HG02970 (cell line): ENCODE measurements around the gene SLC12A8.

ENCODE experiments used
- ATAC-seq: cut with Tn5 transposase; IDR thresholded peaks from one replicate; pipeline ENCODE4 v1.9.1; 2021; ENCODE audit warnings: mild to moderate bottlenecking, moderate library complexity, moderate number of reproducible peaks; ENCODE audit not compliant: unreplicated experiment, low FRiP score

SLC12A8 gene, protein sequence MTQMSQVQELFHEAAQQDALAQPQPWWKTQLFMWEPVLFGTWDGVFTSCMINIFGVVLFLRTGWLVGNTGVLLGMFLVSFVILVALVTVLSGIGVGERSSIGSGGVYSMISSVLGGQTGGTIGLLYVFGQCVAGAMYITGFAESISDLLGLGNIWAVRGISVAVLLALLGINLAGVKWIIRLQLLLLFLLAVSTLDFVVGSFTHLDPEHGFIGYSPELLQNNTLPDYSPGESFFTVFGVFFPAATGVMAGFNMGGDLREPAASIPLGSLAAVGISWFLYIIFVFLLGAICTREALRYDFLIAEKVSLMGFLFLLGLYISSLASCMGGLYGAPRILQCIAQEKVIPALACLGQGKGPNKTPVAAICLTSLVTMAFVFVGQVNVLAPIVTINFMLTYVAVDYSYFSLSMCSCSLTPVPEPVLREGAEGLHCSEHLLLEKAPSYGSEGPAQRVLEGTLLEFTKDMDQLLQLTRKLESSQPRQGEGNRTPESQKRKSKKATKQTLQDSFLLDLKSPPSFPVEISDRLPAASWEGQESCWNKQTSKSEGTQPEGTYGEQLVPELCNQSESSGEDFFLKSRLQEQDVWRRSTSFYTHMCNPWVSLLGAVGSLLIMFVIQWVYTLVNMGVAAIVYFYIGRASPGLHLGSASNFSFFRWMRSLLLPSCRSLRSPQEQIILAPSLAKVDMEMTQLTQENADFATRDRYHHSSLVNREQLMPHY

DNA sequence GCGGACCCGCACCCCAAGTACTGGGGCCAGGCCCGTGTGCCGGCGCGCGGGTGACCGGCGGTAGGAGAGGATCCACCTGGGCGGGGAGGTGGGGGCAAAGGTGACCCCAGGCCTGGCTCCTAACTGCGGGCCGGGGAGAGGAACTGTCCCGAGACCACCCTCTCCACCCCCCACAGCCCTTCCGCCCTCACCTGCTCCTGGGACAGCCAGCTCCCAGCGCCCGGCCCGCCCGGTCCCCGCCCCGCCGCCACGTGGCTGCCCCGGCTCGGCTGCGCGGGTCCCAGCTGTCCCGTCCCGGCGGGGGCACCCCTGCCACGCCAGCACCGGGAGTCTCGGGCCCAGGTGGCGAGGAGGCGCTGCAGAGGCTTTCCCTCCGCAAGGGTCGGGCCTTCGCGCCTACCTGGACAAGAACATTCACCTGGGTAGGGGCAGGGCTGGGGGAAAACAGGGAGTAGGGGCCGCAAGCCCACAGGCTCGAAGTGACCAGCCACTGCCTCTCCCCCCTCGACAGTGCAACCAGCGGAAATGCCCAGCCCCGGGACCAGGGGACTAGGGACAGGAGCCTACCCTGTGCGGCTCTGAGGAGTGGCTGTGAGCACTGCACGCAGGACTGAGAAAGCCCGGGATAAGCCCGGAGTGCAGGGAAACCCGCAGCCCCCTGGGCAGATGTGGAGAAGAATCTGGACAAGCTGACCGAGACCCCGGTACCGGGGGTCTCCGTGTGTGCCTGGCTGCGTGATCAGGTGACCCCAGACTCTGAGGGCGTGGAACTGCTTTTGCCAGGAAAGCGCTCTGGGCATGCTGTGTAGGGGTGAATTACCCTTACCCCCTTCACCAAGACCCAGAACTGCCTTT lies at the start of gene SLC12A8:
SLC12A8 (minus strand) TSS at position 240 of the 855 bp plus-strand sequence. CDS start 1,399 bp downstream, outside the sequence.
- no peak for ATAC-seq

DNA sequence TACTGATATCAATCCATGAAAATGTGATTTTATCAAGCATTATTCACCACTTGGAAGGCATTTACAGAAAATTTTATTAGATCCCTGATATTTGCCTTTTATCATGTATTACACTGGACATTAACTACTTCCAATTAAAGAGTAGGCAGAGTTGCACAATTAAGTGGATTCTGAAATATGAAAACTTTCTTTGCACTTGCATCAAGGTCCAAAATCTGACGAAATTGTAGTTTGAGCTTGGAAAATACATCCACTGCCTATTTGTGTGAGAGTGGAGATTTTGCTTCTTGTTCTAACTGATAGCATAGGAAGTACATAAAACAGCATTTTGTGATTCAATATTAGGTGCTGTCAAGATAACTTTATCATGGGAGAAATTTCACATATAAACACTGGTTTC lies 49.6 kb upstream of the SLC12A8 start:
- no peak for ATAC-seq

DNA sequence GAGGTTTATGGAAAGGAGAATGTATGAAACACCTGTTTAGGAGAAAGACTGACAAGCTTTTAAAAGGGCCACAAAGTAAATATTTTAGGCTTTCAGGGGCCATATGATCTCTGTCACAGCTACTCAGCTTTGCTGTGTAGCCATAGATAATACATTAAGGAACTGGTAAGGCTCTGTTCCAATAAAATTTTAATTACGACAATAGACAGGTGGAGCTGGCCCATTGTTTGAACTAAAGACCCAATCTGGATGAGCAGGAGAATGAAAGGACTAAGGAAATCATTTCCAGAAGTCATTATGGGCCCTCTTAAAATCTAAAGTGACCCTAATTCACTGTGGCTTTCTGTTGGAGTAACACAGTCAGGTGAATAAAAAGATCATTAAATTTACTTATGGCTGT lies 48.5 kb upstream of the SLC12A8 start:
- ATAC-seq = no peak

DNA sequence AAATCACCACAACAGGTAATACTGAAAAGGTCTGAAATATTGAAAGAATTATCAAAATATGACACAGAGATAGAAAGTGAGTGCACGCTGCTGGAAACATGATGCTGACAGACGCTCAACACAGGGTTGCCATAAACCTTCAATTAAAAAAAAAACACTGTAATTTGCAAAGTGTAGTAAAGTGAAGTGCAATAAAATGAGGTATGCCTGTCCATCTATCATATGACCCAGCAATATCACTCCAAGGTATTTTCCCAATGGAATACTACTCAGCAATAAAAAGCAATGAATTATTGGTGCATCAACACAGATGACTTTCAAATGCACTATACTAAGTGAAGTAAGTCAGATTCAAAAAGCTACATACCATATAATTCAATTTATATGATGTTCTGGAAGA lies 47.6 kb upstream of the SLC12A8 start:
- ATAC-seq = no peak

DNA sequence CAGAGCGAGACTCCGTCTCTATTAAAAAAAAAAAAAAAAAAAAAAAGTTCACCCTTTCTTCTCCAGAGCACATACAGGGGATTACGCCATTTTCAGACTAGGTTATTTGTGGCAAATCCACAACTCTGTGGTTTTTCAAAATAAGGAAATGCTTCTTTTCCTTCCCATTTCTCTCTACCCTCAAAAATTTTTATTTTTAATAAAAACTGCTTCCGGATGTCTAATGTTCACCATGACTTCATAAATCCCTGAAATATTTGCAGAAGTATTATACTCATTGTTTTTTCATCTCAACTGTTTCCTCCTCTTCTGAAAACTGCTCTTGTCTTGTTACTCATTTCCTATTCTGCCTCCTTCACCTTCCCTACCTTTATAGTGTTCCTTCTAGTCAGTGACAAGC lies 45.0 kb upstream of the SLC12A8 start:
- ATAC-seq = no peak

DNA sequence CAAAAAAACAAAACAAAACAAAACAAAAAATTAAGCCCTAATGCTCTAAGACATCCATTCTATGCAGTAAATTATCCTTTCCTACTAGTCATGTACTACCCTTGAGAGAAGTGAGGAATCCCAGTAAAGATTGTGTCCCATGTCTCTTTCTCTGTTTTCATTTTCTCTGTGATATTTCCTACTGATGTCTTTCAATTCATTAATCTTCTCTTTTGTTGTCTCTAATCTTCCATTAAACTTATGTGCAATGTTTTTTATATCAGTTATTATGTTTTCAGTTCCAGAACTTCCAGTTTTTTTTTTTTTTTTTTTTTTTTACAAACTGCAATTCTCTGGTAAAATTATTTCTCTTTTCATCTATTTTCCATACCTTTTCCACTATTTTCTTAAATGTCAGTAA lies 44.1 kb upstream of the SLC12A8 start:
- no peak for ATAC-seq

DNA sequence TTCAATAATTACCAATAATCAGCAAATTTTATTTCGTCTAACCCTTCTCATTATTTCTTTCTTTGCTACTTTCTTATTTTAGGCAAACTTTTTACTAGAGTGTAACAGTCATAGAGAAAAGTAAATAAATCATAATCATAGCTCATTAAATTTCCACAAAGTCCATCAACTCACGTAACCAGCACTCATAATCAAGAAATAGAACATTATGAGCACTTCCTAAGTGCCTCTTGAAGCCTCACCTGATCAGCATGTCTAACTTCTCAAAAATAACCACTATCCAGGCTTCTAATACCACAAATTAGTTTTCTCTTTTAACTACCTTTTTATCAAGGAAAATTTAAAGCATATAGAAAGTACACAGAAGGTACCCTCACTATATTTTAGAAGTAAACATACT lies 38.4 kb upstream of the SLC12A8 start:
- ATAC-seq = no peak

DNA sequence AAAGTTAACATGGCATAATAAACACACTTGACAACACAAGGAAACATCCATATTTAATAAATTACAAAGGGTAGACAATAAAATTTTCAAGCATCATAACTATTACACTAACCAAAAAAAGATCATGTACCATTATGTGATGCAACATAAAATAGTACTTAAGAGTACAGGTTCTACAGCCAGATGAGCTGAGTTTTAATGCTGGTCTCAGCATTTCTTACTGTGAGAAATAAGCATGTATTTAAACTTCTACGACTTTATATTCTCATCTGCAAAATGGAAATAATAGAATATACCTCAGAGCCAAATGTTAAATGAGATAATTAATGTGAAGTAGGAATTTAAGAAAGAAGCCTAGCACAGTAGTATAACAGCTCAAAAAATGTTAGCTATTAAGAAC lies 33.7 kb upstream of the SLC12A8 start:
- ATAC-seq = no peak

DNA sequence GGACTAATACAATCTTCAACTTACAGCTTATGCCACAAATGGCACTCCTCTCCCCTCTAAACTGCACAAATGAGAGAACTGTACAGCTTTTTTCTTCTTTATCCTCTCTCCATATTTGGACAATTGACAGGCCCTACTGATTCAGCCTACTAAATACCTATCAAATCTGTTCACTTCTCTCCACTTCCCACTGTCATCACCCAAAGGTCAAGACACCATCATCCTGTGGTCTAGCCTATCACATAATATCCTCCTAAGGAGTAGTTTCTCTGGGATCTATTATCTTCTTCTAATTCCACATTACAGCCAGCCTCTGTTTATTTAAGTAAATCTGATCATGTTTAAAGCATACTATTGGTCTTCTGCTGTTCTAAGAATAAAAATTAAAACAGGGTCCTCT lies 33.0 kb upstream of the SLC12A8 start:
- ATAC-seq = no peak

DNA sequence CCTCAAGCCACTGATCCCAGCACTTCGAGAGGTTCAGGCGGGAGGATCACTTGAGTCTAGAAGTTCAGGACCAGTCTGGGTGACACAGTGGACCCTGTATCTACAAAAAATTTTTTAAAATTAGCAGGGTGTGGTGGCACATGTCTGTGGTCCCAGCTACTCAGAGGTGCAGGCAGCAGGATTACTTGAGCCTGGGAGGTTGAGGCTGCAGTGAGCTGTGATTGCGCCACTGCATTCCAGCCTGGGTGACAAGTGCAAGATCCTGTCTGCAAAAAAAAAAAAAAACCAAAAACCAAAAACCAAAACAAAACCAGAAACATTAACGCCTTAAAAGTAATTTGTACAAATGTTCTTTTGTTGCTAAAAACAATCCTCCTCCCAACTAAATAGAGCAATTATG lies 27.9 kb upstream of the SLC12A8 start:
- ATAC-seq = no peak

DNA sequence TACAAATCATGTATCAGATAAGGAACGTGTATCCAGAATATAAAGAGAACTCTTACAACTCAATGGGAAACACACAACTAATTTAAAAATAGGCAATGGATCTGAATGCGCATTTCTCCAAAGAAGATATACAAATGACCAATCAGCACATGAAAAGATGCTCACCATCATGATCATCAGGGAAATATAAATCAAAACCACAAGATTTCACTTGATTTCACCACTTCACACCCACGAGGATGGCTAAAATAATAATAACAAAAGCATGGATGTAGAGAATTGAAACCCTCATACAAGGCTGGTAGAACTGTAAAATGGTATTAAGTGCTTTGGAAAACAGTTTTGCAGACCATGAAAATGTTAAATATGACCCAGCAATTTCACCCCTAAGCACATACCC lies 26.7 kb upstream of the SLC12A8 start:
- ATAC-seq = no peak

DNA sequence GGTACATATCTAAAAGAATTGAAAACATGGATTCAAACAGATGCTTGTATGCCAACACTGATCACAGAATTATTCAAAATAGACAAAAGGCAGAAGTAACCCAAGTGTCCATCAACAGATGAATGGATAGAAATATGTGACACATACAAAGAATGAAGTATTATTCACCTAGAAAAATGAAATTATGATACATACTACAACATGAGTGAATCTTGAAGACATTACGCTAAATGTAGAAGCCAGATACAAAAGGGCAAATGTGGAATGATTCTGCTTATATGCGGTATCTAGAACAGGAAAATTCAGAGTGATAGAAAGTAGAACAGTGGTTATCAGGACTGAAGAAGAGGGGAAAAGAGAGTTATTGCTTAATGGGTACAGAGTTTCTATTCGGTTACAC lies 26.2 kb upstream of the SLC12A8 start:
- ATAC-seq = no peak

DNA sequence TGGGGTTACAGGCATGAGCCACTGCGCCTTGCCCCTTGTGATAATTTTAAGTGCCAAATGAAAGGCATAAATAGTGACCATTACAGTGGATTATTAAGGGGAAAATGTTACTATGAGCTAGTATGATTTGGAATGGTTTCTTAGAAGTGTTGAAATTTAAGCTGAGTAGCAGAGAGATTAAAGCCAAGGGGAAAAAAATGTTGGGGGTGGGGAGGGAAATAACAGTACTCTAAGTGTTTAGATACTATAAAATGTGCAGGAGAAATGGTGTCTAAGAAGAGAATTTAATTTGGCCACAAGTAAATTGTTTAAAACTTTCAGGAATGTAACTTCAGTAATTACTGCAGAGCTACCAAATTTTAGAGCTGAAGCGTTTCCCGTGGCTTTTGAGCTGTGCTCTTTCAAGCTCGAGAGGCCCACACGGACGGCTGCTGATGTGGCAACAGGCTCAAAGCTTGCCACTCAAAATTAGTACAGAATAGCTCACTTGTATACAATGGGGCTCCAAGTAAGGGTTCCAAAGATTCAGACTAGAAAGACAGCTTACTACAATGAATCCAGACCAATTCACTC lies 23.9 kb upstream of the SLC12A8 start:
- no peak for ATAC-seq

DNA sequence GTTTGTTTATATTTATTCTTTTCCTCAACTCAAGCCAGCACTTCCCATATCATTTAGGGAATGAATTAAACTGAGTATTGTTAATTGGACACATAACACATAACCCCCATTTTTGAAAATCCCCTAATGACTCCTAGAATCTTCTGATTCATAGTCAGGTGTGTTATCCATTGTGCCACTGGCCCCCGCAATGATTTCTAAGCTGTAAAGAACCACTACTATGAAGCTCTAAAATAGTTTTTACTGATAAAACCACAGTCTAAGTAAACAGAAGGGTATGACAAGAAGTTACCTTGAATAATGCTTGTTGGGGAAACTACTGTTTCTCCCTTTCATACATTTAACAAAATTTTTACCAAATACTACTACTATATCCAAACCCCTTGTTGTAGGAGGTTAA lies 22.3 kb upstream of the SLC12A8 start:
- ATAC-seq = no peak

DNA sequence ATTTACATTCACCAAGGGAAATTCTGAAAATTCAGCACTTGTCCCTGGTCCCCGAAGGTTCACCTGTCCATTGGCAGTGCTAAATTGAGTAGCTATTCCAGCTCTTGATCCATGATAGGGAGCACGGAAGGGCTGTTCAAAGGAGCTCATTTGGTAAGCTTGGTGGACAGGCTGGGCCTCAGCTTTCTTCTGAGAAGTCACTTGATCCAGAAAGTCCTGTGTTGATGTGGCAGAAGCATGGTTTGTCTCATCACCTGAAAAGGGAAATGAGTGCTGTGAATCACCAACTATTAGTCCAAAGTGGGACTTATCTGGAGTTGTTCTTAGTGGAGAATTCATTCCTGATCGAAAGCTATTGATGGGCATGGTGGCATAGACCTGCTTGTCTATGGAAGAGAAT lies 19.9 kb upstream of the SLC12A8 start:
- no peak for ATAC-seq

DNA sequence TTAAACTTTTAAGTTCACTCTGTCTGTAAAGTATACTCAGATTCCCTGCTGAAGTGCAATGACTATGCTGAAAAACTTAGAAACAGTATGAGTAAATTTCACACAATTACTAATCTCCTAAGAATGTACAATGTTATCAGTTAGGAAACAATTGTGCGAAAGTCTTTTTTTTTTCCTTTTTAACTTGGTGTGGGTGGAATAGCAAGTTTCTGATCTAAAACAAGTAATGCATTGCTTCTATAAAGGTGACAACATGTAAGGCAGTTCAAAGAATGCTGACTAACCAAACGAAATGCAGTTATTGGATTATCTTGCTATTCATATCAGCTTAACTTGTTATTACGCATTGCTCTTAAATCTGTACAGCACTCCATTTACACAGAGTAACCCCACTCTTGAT lies 19.3 kb upstream of the SLC12A8 start:
- ATAC-seq = no peak

DNA sequence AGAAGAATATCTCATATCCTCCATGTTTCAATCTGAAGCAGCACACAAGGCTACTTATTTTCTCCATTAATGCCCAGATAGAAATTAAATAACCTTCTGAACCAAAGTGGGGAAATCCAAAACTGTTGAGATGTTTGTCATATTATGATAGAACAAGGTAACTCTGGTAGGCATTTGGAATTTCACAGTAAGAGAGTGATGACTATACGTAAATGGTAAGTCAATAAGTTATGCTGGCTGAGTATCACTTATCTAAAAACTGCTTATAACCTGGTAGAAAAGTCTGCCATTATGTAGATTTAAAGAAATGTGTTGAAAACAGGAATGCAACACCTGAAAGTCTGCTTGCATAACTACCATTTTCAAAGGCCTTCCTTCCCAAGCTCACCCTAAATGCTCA lies 17.2 kb upstream of the SLC12A8 start:
- no peak for ATAC-seq

DNA sequence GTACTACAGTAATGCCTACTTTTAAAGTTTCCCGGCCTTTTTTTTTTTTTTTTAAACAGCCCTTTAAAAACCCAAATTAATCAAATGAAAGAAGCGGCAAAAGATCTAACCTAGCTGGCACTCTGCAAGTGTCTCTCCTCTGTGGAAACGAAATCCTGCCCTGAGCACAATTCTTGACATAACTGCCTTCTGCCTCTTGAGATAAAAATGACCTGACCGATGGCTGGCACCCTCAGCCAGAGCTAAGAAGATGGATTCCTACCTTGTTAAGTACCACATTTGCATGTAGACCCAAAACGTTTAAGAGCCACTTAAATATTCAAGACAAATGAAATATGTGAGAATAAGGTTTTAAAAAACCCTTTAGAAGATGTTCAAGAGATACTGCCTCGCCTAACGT lies 16.6 kb upstream of the SLC12A8 start:
- ATAC-seq = no peak

DNA sequence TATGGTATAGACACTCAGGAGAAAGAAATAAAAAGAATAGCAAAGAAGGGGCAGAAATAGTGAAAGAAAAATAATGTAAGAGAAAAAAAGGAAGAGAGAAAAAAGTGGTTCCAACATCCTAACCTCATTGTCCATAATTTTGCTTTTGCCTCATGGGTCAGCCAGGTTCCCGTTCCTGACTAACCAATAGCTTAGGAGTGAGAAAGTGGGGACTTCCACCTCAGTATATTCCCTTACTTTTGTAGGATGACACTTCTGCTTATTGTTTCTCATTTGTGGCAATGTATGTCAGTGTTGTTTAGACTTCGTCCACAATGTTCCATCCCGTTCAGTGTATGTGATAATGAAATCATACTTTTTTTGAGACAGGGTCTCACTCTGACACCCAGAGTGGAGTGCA lies 9.3 kb upstream of the SLC12A8 start:
- no peak for ATAC-seq

DNA sequence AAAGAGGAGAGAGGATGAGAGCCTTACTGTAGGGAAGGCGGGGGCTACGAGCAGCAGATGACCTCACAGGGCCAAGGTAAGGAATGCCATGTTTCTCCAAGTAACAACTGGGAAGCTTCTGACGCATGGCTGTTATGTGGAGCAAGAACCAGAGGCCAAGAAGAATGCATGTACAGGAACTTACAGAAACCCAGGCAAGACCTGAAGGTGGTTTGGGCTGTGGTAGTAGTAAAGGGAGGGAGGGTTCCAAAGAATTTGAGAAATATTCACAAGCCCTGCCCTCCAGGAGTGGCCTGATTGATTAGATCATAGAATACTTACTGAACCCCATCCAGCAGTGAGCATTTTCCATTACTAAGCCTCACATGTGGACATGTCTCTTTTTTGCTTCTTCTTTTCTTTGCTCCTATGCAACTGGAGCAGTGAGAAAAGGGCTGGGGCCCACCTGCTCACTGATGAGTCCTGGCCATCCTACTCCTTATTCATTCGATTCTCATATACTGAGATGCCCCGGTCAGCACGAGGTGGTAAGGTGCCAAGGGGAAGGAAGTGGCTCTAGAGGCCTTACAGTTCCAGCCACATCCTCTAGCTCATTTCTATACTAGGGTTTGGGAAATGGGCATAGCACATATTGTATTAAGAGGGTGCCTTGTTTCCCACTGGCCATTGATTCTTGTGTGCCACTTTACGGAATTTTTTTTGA lies 8.3 kb upstream of the SLC12A8 start:
- no peak for ATAC-seq
